H1 (cell line): ENCODE measurements around the gene GDF9. TPM values are rescaled to one million over a fixed set of nuclear protein-coding genes. Genes with fewer than 3 reads are reported as not detected.

ENCODE experiments used
- BACH1 ChIP-seq: IDR thresholded peaks from 2 replicates; pipeline ENCODE4 v1.6.1; 2012; ENCODE audit warnings: low read length, improper control_type of control experiment
- BCL11A ChIP-seq, 2 experiments: IDR thresholded peaks; one replicate each; pipeline ENCODE4 v1.6.1; 2011; ENCODE audit warnings: low read depth in 2 of 2, low read length in 2 of 2, mild to moderate bottlenecking in 2 of 2
- BRCA1 ChIP-seq: IDR thresholded peaks from 2 replicates; pipeline ENCODE4 v1.6.1; 2012; ENCODE audit warnings: low read depth, low read length, improper control_type of control experiment
- CEBPB ChIP-seq: IDR thresholded peaks from 2 replicates; pipeline ENCODE4 v1.6.1; 2012; ENCODE audit warnings: low read depth, low read length
- GABPA ChIP-seq: IDR thresholded peaks from 2 replicates; pipeline ENCODE4 v1.6.1; 2011; ENCODE audit warnings: mild to moderate bottlenecking, low read length, moderate library complexity, borderline replicate concordance; ENCODE audit not compliant: insufficient read depth
- GTF2F1 ChIP-seq: IDR thresholded peaks from 2 replicates; pipeline ENCODE4 v1.6.1; 2012; ENCODE audit warnings: low read depth, low read length, improper control_type of control experiment, borderline replicate concordance
- JUND ChIP-seq: IDR thresholded peaks from 2 replicates; pipeline ENCODE4 v1.6.1; 2011; ENCODE audit warnings: mild to moderate bottlenecking, improper control_type of control experiment, low read length
- POLR2AphosphoS5 ChIP-seq: IDR thresholded peaks from 2 replicates; pipeline ENCODE4 v1.6.1; 2011; ENCODE audit warnings: low read depth, low read length
- POU5F1 ChIP-seq: IDR thresholded peaks from 2 replicates; pipeline ENCODE4 v1.6.1; 2011; ENCODE audit warnings: low read depth, mild to moderate bottlenecking, low read length, moderate library complexity
- RAD21 ChIP-seq, 2 experiments: IDR thresholded peaks in 1 of 2; conservative IDR thresholded peaks in 1 of 2; 2 replicates each; pipeline ENCODE4 v1.6.1; 2011; ENCODE audit warnings: low read depth in 2 of 2, low read length in 2 of 2, improper control_type of control experiment in 1 of 2, inconsistent platforms in 1 of 2, mild to moderate bottlenecking in 1 of 2, moderate library complexity in 1 of 2
- RBBP5 ChIP-seq: IDR thresholded peaks from 2 replicates; pipeline ENCODE4 v1.7.1; 2012; ENCODE audit warnings: low read depth, mild to moderate bottlenecking, inconsistent platforms, low read length, moderate library complexity, borderline replicate concordance
- RNF2 ChIP-seq: fragments of 200-900, 300-1000 bp; sonication (generic); IDR thresholded peaks from 2 replicates; pipeline ENCODE4 v1.7.1; 2016; ENCODE audit warnings: borderline replicate concordance, low read depth, mild to moderate bottlenecking, antibody characterized with exemption, low read length; ENCODE audit not compliant: poor library complexity, severe bottlenecking; ENCODE audit errors: missing control alignments
- SIN3A ChIP-seq, 2 experiments: IDR thresholded peaks in 1 of 2; conservative IDR thresholded peaks in 1 of 2; 2 replicates each; pipeline ENCODE4 v1.6.1; 2011 to 2012; ENCODE audit warnings: low read length in 2 of 2, improper control_type of control experiment in 1 of 2, low read depth in 1 of 2, mild to moderate bottlenecking in 1 of 2
- SIX5 ChIP-seq: IDR thresholded peaks from 2 replicates; pipeline ENCODE4 v1.6.1; 2011; ENCODE audit warnings: mild to moderate bottlenecking, low read depth, low read length
- SP2 ChIP-seq: IDR thresholded peaks from 2 replicates; pipeline ENCODE4 v1.6.1; 2012; ENCODE audit warnings: mild to moderate bottlenecking, low read length, inconsistent platforms
- SP4 ChIP-seq: IDR thresholded peaks from 2 replicates; pipeline ENCODE4 v1.6.1; 2012; ENCODE audit warnings: low read length, inconsistent platforms
- SRF ChIP-seq: IDR thresholded peaks from 2 replicates; pipeline ENCODE4 v1.6.1; 2011; ENCODE audit warnings: mild to moderate bottlenecking, low read depth, low read length, moderate library complexity
- SUZ12 ChIP-seq: fragments of 200-600 bp; sonication (generic); IDR thresholded peaks from 2 replicates; pipeline ENCODE4 v1.6.1; 2012; ENCODE audit warnings: mild to moderate bottlenecking, inconsistent platforms, low read length, moderate library complexity, mixed read lengths
- TCF12 ChIP-seq: IDR thresholded peaks from 2 replicates; pipeline ENCODE4 v1.6.1; 2011; ENCODE audit warnings: low read depth, mild to moderate bottlenecking, low read length
- TEAD4 ChIP-seq: IDR thresholded peaks from 2 replicates; pipeline ENCODE4 v1.6.1; 2012; ENCODE audit warnings: low read depth, low read length, inconsistent platforms, mixed read lengths
- USF2 ChIP-seq: IDR thresholded peaks from 2 replicates; pipeline ENCODE4 v1.6.1; 2011; ENCODE audit warnings: low read length, improper control_type of control experiment
- YY1 ChIP-seq: IDR thresholded peaks from 2 replicates; pipeline ENCODE4 v1.6.1; 2011; ENCODE audit warnings: low read depth, mild to moderate bottlenecking, low read length
- ZNF274 ChIP-seq: IDR thresholded peaks from 2 replicates; pipeline ENCODE4 v1.7.0; 2012; ENCODE audit warnings: low read length, borderline replicate concordance; ENCODE audit errors: extremely low read depth
- polyA plus RNA-seq, 7 experiments: library from polyadenylated mRNA; depleted of rRNA in 3 of 7; stranded (reverse) in 5 of 7; unstranded in 2 of 7; fragments of >200 nt in 5 of 7; fragments of 200-250 nt in 2 of 7; gene quantifications; 1 replicate in 5 of 7; 2 replicates in 1 of 7; 4 replicates in 1 of 7; pipeline versions ENCODE4 v1.2.1 to v1.2.3, GENCODE V29; 2011 to 2013; ENCODE audit warnings: missing spikeins in 2 of 7, mixed read lengths in 2 of 7
- total RNA-seq: library from RNA; stranded (reverse); fragmentation: NEBNext Ultra II Directional; extraction: Animal tissue kit (Norgen Biotek cat#: 25700); gene quantifications from 2 replicates; pipeline ENCODE4 v1.2.1, GENCODE V29; 2021

GDF9 gene
- total and polyA plus RNA-seq, 2 of the 8 experiments (the other 6 are each of a cell fraction or from before 2014, with no cell fraction given), result 0.14 TPM; not detected in 1

DNA sequence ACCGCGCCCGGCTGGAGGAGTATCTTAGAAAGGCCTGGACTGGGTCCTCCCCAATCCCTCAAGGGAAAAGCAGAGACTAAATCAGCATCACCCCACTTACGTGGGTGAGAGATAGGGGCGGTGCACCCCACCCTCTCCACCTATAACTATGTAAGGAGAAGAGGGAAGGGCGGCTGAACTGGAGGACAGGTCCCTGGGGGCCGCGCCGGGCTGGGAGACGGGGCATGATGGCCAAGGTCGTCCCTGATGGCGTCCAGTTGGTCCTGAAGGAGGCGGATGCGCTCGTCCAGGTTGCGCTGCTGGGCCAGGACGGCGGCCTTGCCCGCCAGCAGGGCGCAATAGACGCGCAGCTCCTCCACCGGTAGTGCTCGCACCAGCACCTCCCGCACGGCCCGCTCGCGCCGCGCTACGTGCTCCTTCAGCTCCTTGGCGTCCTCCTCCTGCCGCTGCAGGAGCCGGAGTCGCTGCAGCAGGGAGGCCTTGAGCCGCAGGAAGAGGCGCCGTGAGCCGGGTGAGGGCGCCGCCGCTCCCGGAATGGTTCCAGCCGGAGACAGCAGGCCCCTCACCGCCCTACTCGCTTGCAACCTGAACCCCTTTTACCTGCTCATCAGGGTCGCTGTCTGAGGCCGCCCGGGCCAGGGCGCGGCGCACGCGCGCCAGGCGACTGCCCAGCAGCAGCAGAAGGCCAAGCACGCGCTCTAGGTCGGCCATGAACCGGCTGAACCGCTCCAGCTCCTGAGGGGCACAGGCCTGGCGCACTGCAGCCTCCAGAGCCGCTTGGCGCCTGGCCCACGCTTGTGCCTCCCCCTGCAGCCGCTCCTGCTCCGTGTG is 43.4 kb downstream of the GDF9 start (continued):
- TF ChIP-seq USF2, result no peak
- TF ChIP-seq CEBPB, result no peak
- TF ChIP-seq RBBP5, result peak; percentile 58
- TF ChIP-seq SRF, result no peak
- TF ChIP-seq RNF2, result no peak
- no peak for TF ChIP-seq ZNF274
- no peak for TF ChIP-seq SP4
- no peak for TF ChIP-seq SIN3A (conservative IDR thresholded peaks at IDR 0.05 in 1 of 2, IDR thresholded peaks at IDR 0.05 in 1 of 2; ENCODE audit: low read depth in 1 of 2, low read length in 2 of 2)
- no peak for TF ChIP-seq TEAD4
- peak; percentile 55; the same call in 1 of the 2 replicates for TF ChIP-seq POLR2AphosphoS5
- TF ChIP-seq GABPA, result 0 out of 2 replicates have a peak, but pooled peaks have one; percentile 66
- TF ChIP-seq SIX5, result no peak
- TF ChIP-seq SP2, result no peak
- no peak for TF ChIP-seq BRCA1
- no peak for TF ChIP-seq POU5F1
- TF ChIP-seq GTF2F1, result no peak
- TF ChIP-seq BACH1, result no peak
- TF ChIP-seq YY1, result peak; percentile 75; the same call in 1 of the 2 replicates
- no peak for TF ChIP-seq BCL11A (IDR thresholded peaks at IDR 0.05; ENCODE audit: low read depth in 2 of 2, low read length in 2 of 2)
- TF ChIP-seq RAD21 (IDR thresholded peaks at IDR 0.05 in 1 of 2, conservative IDR thresholded peaks at IDR 0.05 in 1 of 2; ENCODE audit: low read depth in 2 of 2, low read length in 2 of 2), result peak in 1 of 2 experiments; percentile 18; a peak in 2 of 4 replicates
- TF ChIP-seq SUZ12, result no peak
- 0 out of 2 replicates have a peak, but pooled peaks have one; percentile 5 for TF ChIP-seq TCF12
- TF ChIP-seq JUND, result no peak
